ENCODE measurements around the gene FRMD4A.
"Not testable (repeated sequence)": the region's sequence is repeated elsewhere in the genome, so short reads cannot be mapped to it uniquely, and the experiment has no call there.

Gene FRMD4A

GRCh38 chr10:13767148-13767547, 563.6 kb downstream of the FRMD4A start:
- not testable (repeated sequence) for DNase-seq

- DNase-seq = no peak
These were observed 564.9 kb downstream of the FRMD4A start for GRCh38 chr10:13765641-13766341.

GRCh38 chr10:13761490-13762091, 569.1 kb downstream of the FRMD4A start:
- no peak for DNase-seq

DNA sequence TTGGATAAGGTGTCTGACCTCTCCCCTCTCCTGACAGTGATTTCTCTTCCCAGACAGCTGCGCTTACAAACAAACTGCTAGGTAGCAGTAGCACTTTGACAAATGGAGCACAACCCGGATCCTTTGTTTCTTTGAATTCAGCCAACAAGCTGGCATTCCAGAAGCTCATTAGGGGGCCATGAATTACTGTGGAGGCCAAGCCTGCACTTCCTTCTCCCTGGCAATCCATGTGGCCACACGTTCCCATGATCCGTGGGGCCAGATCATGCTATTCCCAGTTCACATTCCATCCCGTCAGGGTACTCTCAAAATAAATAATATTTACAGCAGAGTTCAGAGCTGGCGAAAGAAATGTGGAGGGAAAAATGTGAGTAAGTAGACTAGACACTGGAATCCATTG, 571.6 kb downstream of the FRMD4A start:
- DNase-seq = no peak

- DNase-seq = no peak
These were observed 572.0 kb downstream of the FRMD4A start for GRCh38 chr10:13758756-13759155.

GRCh38 chr10:13758312-13758711, 572.4 kb downstream of the FRMD4A start:
- DNase-seq = no peak

- DNase-seq = no peak
These were observed 576.4 kb downstream of the FRMD4A start for GRCh38 chr10:13754277-13754676.

DNA sequence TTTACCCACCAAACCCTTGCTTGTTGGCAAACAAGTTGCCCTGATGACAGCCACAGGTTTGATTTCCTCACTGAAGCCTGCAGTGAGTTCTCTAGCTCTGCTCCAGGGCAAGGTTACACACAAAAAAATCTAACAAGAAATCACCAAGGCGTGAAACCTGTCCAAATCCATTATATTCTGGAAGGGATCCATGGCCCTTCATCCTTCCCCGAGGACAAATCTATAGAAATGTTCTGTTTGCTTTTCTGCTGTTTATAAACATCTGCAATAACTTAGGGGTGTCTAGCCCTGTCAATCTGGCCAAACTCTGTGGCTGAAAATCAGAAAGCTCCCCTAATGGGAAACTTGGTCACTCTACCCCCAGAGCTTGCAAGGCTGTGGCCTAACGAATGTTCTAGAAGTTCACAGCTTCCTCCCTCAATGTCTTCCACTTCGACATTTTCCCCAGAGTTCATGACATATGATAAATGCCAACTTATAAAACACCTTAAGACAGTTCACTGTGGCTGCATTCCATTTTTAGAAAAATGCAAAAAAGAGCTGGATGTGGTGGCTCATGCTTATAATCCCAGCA, 579.4 kb downstream of the FRMD4A start:
- no peak for DNase-seq

GRCh38 chr10:13750299-13751190, 580.2 kb downstream of the FRMD4A start:
- no peak for DNase-seq

- DNase-seq = no peak
These were observed 585.5 kb downstream of the FRMD4A start for GRCh38 chr10:13745271-13745670.

- no peak for DNase-seq
These were observed 586.8 kb downstream of the FRMD4A start for GRCh38 chr10:13743963-13744362.

DNA sequence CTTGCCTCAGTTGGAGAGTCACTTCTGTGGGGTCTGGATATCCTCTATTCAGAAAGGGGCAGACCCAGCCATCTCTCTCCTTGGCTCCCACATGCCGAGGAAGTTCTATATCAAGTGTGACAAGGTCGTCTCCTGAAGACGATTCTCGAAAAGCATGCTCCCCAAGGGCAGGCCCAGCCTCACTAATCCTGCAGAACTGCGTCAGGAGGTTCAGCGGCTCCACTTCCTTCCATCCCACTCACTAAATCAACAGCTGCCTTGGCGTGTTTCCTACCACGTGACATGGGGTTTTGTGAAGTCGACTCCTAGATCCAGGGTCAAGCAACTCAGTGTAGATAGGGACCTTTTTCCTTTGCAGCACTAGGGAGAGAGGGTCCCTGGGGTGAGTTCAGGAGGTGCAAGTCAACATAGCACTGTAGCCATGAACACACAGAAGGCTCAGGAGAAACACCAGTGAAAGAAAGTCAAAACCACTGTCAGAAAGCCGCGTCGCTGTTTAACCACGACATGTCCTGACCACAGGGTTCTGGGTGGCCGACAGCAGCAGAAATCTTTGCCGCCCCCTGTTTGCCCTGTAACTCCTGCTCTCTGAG, 587.5 kb downstream of the FRMD4A start:
- DNase-seq = no peak

GRCh38 chr10:13741438-13741837, 589.3 kb downstream of the FRMD4A start:
- no peak for DNase-seq

- no peak for DNase-seq
These were observed 590.3 kb downstream of the FRMD4A start for GRCh38 chr10:13740461-13740860.

- DNase-seq = no peak
These were observed 591.5 kb downstream of the FRMD4A start for GRCh38 chr10:13739183-13739582.

DNA sequence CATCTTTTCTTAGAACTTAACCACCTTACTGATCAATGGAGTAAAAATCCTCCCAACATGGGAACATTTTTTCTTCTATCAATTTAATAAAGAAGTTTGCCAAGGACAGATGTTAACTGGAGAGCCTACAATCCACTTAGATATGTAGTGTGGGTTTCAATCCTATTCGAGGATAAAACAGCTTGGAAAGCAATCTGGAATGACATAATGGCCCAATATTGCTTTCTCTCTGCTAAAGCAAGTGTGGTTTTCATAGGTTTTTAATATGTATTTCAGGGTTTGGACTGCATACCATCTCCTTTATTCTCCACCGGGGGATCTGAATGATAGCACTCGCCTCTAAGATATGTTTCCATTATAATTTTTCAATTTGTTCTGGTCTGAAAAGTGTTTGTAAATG, 594.2 kb downstream of the FRMD4A start:
- no peak for DNase-seq

DNA sequence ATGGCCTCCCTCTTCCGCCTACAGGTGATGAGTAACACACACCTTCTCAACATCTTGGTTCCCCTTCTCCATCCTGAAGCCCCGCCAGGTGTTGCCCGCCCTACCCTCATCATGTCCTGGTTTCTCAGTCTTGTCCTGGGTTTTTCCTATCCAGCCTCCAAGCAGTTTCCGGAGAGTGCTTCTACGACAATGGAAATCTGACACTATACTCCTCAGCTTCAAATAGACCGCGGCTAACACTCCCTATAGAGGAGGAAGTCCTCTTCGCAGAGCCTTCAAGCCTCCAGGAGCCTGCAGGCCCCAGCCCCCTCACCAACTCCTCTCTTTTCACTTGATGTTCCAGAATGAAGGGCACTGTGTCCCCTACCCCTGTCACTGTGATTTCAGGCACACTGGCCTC, 596.6 kb downstream of the FRMD4A start:
- no peak for DNase-seq

GRCh38 chr10:13733071-13733470, 597.7 kb downstream of the FRMD4A start:
- no peak for DNase-seq

- DNase-seq = no peak
These were observed 598.3 kb downstream of the FRMD4A start for GRCh38 chr10:13732465-13732881.

DNA sequence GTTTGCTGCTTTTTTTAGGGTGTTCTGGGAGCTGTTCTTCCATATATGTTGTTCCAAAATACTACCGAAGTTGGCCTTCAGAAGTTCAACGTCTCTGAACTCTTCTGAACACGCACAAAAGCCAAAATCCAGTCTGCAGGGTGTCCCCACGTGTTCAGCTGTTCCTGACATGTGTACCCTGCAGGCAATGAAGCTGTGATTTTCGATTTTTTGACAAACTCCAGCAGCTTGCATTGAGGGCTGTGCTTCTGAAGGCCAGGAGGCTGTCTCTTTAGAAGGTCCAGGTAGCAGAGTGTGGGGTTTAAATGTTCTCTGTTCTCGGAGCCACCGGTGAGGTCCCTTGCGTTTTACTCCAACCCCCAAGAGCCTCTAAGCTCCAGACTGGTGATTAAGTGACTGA, 598.9 kb downstream of the FRMD4A start:
- no peak for DNase-seq

- no peak for DNase-seq
These were observed 599.8 kb downstream of the FRMD4A start for GRCh38 chr10:13730956-13731355.

GRCh38 chr10:13730306-13730652, 600.4 kb downstream of the FRMD4A start:
- DNase-seq = no peak
